MCF 10A (cell line): ENCODE measurements around the gene HTR3D. TPM values are rescaled to one million over a fixed set of nuclear protein-coding genes. Genes with fewer than 3 reads are reported as not detected.
A peak's percentile ranks its signal among the peaks of the same experiment; 100 is the strongest.

Experiments
- BruUV-seq: library from RNA; stranded (reverse); fragments of 400-500 nt; replicated peaks from 2 replicates; lab custom pipeline; 2021; lab: Mats Ljungman, UMichigan
- CTCF ChIA-PET: fragments of 300-600 bp; sonication (Branson Sonifier 250); formaldehyde crosslinking; extraction: SDS; loops from one replicate; lab custom pipeline; 2021; ENCODE audit warnings: antibody characterized with exemption, inconsistent platforms; lab: Yijun Ruan, JAX
- POLR2A ChIA-PET: fragments of 300-600, 350-650 bp; sonication (Branson Sonifier 250); formaldehyde crosslinking; extraction: SDS; loops from one replicate; lab custom pipeline; 2020; ENCODE audit warnings: antibody characterized with exemption, inconsistent platforms; lab: Yijun Ruan, JAX
- DNase-seq: peaks from one replicate; pipeline ENCODE4 v3.0.0-alpha.2; 2018; ENCODE audit not compliant: unreplicated experiment
- H3K27ac Mint-ChIP-seq: one replicate; pipeline ENCODE4 v1.8.0; 2022; ENCODE audit warnings: mild to moderate bottlenecking, low read depth, mixed read lengths; ENCODE audit not compliant: unreplicated experiment
- H3K27me3 Mint-ChIP-seq: one replicate; pipeline ENCODE4 v1.8.0; 2022; ENCODE audit warnings: mixed read lengths; ENCODE audit not compliant: insufficient read depth, unreplicated experiment
- H3K36me3 Mint-ChIP-seq: one replicate; pipeline ENCODE4 v1.8.0; 2022; ENCODE audit warnings: mild to moderate bottlenecking, moderate library complexity, mixed read lengths; ENCODE audit not compliant: insufficient read depth, unreplicated experiment
- H3K4me1 Mint-ChIP-seq: one replicate; pipeline ENCODE4 v1.8.0; 2022; ENCODE audit warnings: mixed read lengths; ENCODE audit not compliant: insufficient read depth, unreplicated experiment
- H3K4me3 Mint-ChIP-seq: one replicate; pipeline ENCODE4 v1.8.0; 2022; ENCODE audit warnings: mild to moderate bottlenecking, moderate library complexity, mixed read lengths; ENCODE audit not compliant: unreplicated experiment
- H3K9me3 Mint-ChIP-seq: one replicate; pipeline ENCODE4 v1.8.0; 2022; ENCODE audit warnings: mixed read lengths; ENCODE audit not compliant: unreplicated experiment
- CTCF ChIP-seq: fragments of 200-600 bp; IDR thresholded peaks from one replicate; pipeline ENCODE4 v1.8.0; 2022; ENCODE audit warnings: antibody characterized with exemption, mild to moderate bottlenecking; ENCODE audit not compliant: unreplicated experiment
- intact Hi-C: fragments of 100-400 bp; cut with micrococcal nuclease; formaldehyde crosslinking; loops from 2 replicates; pipeline ENCODE4 v1.14.1; 2022
- total RNA-seq: library from RNA; stranded (reverse); gene quantifications from 2 replicates; pipeline ENCODE4 v1.2.3, GENCODE V29; 2022

HTR3D gene
- total RNA-seq, 1 experiment from 2014 or later, result not detected

GRCh38 chr3:184016169-184016570 lies 15.4 kb upstream of the HTR3D start:
- Mint-ChIP-seq H3K4me3 (peak overlapping the region; percentile 99), H3K9me3 (no peaks in the 10 kb centered on the region), H3K36me3 (peaks cover 36% of the 10 kb centered on the region), H3K4me1 (peaks cover 30% of the 10 kb centered on the region), H3K27ac (no peak overlapping the region), H3K27me3 (peaks cover 10% of the 10 kb centered on the region)
- TF ChIP-seq CTCF, result no peak
- DNase-seq, result no peak
- intact Hi-C loops, result loop anchor here (5.0 kb wide), 1 partner anchor 89 kb away; no protein-coding TSS in a partner anchor
- BruUV-seq, result TSS peak; percentile 27
- CTCF ChIA-PET, result interaction anchor here (0.6 to 3.2 kb wide), 9 partner anchors 10 to 920 kb away, joined by 3 to 41 read pairs (median 4); no protein-coding TSS in a partner anchor
- POLR2A ChIA-PET, result interaction anchor here (0.7 to 3.0 kb wide), 7 partner anchors 9 to 140 kb away, joined by 3 to 26 read pairs (median 6); partner anchors contain the start of genes DVL3 and EIF2B5

DNA sequence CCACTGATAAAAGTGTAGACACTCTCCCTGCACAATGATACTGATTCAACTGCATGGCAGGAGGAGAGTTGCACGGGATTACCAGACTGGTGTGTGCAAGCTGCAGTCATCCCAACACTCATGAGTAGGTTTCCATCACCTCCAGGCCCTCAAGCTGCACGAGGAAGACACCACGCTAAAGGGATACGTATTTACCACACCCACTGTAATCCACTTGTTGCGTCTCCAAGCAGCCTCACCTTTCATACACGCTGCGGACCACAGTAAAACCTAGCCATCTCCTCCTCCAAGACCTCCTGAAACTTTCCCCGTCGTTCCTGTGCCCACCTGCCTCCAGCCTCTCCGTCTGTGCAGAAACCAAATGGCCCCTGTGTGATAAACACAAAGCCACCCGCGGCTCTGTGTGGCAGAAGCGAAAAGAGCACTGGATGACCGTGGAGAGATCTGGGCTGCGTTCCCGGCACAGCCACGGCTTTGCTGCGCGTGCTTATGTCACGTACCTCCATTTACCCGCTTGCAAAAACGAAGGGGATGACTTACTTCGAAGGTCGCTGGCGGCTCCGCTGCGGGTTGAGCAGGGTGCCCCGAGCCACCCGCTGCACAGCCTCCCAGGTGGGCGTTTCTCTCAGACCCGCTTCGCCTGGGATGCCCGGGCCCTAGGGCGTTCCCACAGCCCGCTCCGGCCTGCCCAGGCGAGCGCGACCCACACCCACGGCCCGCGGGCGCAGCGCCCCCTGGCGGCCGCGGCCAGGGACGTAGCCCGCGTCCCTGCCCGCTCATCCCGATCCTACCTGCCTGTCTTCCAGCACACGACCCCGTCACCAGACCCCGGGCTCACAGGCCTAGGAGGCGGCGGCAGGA lies 14.5 kb upstream of the HTR3D start:
- intact Hi-C loops, result loop anchor here (1.0 to 5.0 kb wide), 3 partner anchors 90 to 232 kb away; partner anchors contain the start of gene EEF1AKMT4
- H3K27ac Mint-ChIP-seq, result peak overlapping the region; percentile 71
- no TSS peak for BruUV-seq
- peaks cover 28% of the 10 kb centered on the region for H3K36me3 Mint-ChIP-seq
- H3K9me3 Mint-ChIP-seq, result no peaks in the 10 kb centered on the region
- ChIA-PET POLR2A (interaction anchor here (0.6 to 3.0 kb wide), 12 partner anchors 9 to 200 kb away, joined by 3 to 26 read pairs (median 6); partner anchors contain the start of genes EIF2B5 and PARL), CTCF (interaction anchor here (0.6 to 3.2 kb wide), 19 partner anchors 8 to 603 kb away, joined by 3 to 41 read pairs (median 4); no protein-coding TSS in a partner anchor)
- H3K4me3 Mint-ChIP-seq, result peak overlapping the region; percentile 99
- peak; percentile 90 for TF ChIP-seq CTCF
- peaks cover 30% of the 10 kb centered on the region for H3K4me1 Mint-ChIP-seq
- DNase-seq, result peak; percentile 59
- H3K27me3 Mint-ChIP-seq, result peaks cover 12% of the 10 kb centered on the region

- peaks cover 30% of the 10 kb centered on the region for H3K4me1 Mint-ChIP-seq
- TF ChIP-seq CTCF, result peak; percentile 28
- intact Hi-C loops, result loop anchor here (1.0 to 5.0 kb wide), 3 partner anchors 91 to 231 kb away; partner anchors contain the start of gene EEF1AKMT4
- H3K4me3 Mint-ChIP-seq, result peak within 1 kb of the TSS; percentile 99
- H3K27ac Mint-ChIP-seq, result peak within 1 kb of the TSS; percentile 71
- POLR2A ChIA-PET, result interaction anchor here (0.6 to 1.5 kb wide), 11 partner anchors 9 to 213 kb away, joined by 3 to 12 read pairs (median 4); partner anchors contain the start of genes EIF2B5 and PARL
- CTCF ChIA-PET, result interaction anchor here (0.6 to 1.5 kb wide), 23 partner anchors 9 to 671 kb away, joined by 3 to 12 read pairs (median 3); no protein-coding TSS in a partner anchor
- no peaks in the 10 kb centered on the region for H3K9me3 Mint-ChIP-seq
- BruUV-seq, result no TSS peak
- DNase-seq, result peak; percentile 90
- peaks cover 24% of the 10 kb centered on the region for H3K36me3 Mint-ChIP-seq
- peaks cover 12% of the 10 kb centered on the region for H3K27me3 Mint-ChIP-seq
Measured at GRCh38 chr3:184017672-184018423, 13.7 kb upstream of the HTR3D start, which contains the start of gene ABCC5. Gene ABCC5, minus strand, starts transcription at chr3:184017884. Its CDS starts 3,492 bp downstream, at chr3:184014392.
